GM12892 (cell line): ENCODE results near the gene EGR4.

Source experiments
- POLR2A ChIP-seq: IDR thresholded peaks from 2 replicates; pipeline ENCODE4 v1.6.1; 2011; ENCODE audit warnings: low read depth, low read length, control low read depth
- POLR2AphosphoS5 ChIP-seq: IDR thresholded peaks from 2 replicates; pipeline ENCODE4 v1.6.1; 2011; ENCODE audit warnings: low read depth, low read length, control low read depth

DNA sequence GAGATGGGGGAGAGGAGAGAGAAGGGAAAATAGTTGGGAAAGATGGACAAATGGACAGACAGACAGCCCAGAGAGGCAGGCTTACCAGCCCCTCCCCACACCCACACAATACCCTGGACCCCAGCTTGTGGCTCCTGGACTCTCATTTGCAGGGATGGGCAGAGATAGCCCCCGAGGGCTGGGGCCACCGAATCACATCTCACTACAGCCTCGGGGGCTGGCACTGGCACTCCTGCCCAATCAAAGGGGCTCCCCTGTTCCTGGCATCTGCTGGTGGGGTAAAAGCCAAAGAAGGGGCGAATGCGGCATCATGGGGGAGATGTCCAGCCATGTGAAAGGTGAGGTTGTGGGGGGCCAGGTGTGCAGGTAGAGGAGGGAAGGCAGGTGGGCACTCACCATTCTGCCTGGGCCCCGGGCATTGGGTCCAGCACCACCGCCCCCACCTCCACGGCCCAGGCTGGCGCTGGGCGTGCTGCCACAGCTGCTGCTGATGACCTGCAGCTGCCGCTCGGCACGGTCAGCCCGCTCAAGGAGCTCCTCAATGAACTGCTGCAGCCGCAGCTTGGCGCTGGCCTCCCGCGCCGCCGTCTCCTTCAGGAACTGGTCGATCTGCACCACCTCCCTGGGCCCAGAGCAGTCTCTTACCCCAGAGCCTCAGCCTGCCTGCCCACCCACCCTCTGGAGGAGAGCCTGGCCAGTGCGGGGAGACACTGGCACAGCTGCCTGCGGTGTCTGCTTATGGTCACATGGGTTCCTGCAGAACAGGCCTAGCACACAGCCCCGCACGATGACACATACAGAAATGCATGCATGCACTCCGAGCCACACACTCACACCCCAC is 27.1 kb downstream of the EGR4 start:
- no peak for TF ChIP-seq POLR2AphosphoS5
- no peak for TF ChIP-seq POLR2A
